Astrocyte of the cerebellum (primary cell): ENCODE results near the gene BEAN1.

Experiments used
- DNase-seq: peaks from one replicate; pipeline ENCODE4 v3.0.0-alpha.2; 2011; ENCODE audit warnings: low read depth
- H3K4me3 ChIP-seq: 2 replicates; pipeline ENCODE4 v1.5.1; 2011; ENCODE audit warnings: mild to moderate bottlenecking, low read depth, low read length, moderate library complexity
- CTCF ChIP-seq: IDR thresholded peaks from 2 replicates; pipeline ENCODE4 v1.5.1; 2012; ENCODE audit warnings: low read length, low read depth, moderate library complexity, mild to moderate bottlenecking; ENCODE audit errors: missing control alignments
- in situ Hi-C: cut with HindIII; loops from 2 replicates; pipeline ENCODE4 v1.10.0; 2017; ENCODE audit warnings: low sequenced_read_pairs

BEAN1 gene

GRCh38 chr16:66409156-66409555 lies 17.9 kb upstream of the BEAN1 start:
- in situ Hi-C loops = loop anchor here (25.0 kb wide), 1 partner anchor 178 kb away; the partner anchor contains the start of gene CMTM2
- TF ChIP-seq CTCF = no peak
- peak; percentile 75 for DNase-seq
- no peak overlapping the region for H3K4me3 ChIP-seq

- no peak for TF ChIP-seq CTCF
- in situ Hi-C loops = loop anchor here (25.0 kb wide), 1 partner anchor 175 kb away; the partner anchor contains the start of gene CMTM2
- no peak overlapping the region for H3K4me3 ChIP-seq
- no peak for DNase-seq
These were observed 14.9 kb upstream of the BEAN1 start for GRCh38 chr16:66412182-66412581.

GRCh38 chr16:66414891-66415290 lies 12.2 kb upstream of the BEAN1 start:
- no peak for DNase-seq
- in situ Hi-C loops = loop anchor here (5.0 to 25.0 kb wide), 4 partner anchors 47 to 172 kb away; partner anchors contain the start of gene CMTM2
- H3K4me3 ChIP-seq = no peak overlapping the region
- TF ChIP-seq CTCF = no peak

GRCh38 chr16:66416136-66416535 lies 11.0 kb upstream of the BEAN1 start:
- TF ChIP-seq CTCF = no peak
- in situ Hi-C loops = loop anchor here (5.0 to 25.0 kb wide), 4 partner anchors 46 to 171 kb away; partner anchors contain the start of gene CMTM2

GRCh38 chr16:66416939-66417700 lies 10.0 kb upstream of the BEAN1 start:
- no peak for DNase-seq
- TF ChIP-seq CTCF = no peak
- no peak overlapping the region for H3K4me3 ChIP-seq
- in situ Hi-C loops = loop anchor here (5.0 to 25.0 kb wide), 4 partner anchors 45 to 170 kb away; partner anchors contain the start of gene CMTM2

More at GRCh38 chr16:66416136-66416535, 11.0 kb upstream of the BEAN1 start:
- DNase-seq = no peak
- no peak overlapping the region for H3K4me3 ChIP-seq

GRCh38 chr16:66418165-66418962 lies 8.7 kb upstream of the BEAN1 start:
- TF ChIP-seq CTCF = no peak
- no peak for DNase-seq
- H3K4me3 ChIP-seq = no peak overlapping the region
- in situ Hi-C loops = loop anchor here (5.0 to 25.0 kb wide), 4 partner anchors 44 to 169 kb away; partner anchors contain the start of gene CMTM2
